ENCODE measurements around the gene PAIP1.
"Not testable (repeated sequence)": the region's sequence is repeated elsewhere in the genome, so short reads cannot be mapped to it uniquely, and the experiment has no call there.

PAIP1 gene

GRCh38 chr5:43514816-43515677 is 41.8 kb downstream of the PAIP1 start, which contains the start of gene C5orf34:
Gene C5orf34, minus strand, starts transcription at chr5:43515148. Its CDS starts 5,809 bp downstream, at chr5:43509339.
- H3K4me1 ChIP-seq (ENCODE audit: control insufficient read depth, insufficient read depth, low read length) = peaks cover 4% of the 10 kb centered on the region
- peak within 1 kb of the TSS; percentile 81 for H3K27ac ChIP-seq (ENCODE audit: low read depth, low read length)
- peak within 1 kb of the TSS; percentile 75 for H3K4me3 ChIP-seq (ENCODE audit: low read depth, low read length)
- no peaks in the 10 kb centered on the region for H3K36me3 ChIP-seq (ENCODE audit: control insufficient read depth, insufficient read depth, low read length)
- H3K27me3 ChIP-seq (ENCODE audit: control insufficient read depth, insufficient read depth, low read length) = no peaks in the 10 kb centered on the region; the same call in 1 of the 2 replicates
- peaks cover 6% of the 10 kb centered on the region; the same call in 1 of the 2 replicates for H3K9me3 ChIP-seq (ENCODE audit: control insufficient read depth, insufficient read depth, low read depth, low read length)
- peak within 1 kb of the TSS; percentile 83 for H3K9ac ChIP-seq (ENCODE audit: low read length)

- Histone ChIP-seq H3K9ac (ENCODE audit: low read length) (peak overlapping the region; percentile 83), H3K36me3 (ENCODE audit: control insufficient read depth, insufficient read depth, low read length) (no peaks in the 10 kb centered on the region), H3K27ac (ENCODE audit: low read depth, low read length) (peak overlapping the region; percentile 66; the same call in 1 of the 2 replicates), H3K9me3 (ENCODE audit: control insufficient read depth, insufficient read depth, low read depth, low read length) (peaks cover 6% of the 10 kb centered on the region; the same call in 1 of the 2 replicates), H3K4me1 (ENCODE audit: control insufficient read depth, insufficient read depth, low read length) (peaks cover 4% of the 10 kb centered on the region), H3K4me3 (ENCODE audit: low read depth, low read length) (peak overlapping the region; percentile 75), H3K27me3 (ENCODE audit: control insufficient read depth, insufficient read depth, low read length) (no peaks in the 10 kb centered on the region; the same call in 1 of the 2 replicates)
Observed at GRCh38 chr5:43514471-43514815, 42.4 kb downstream of the PAIP1 start.

GRCh38 chr5:43514025-43514424 is 42.9 kb downstream of the PAIP1 start:
- Histone ChIP-seq H3K27me3 (ENCODE audit: control insufficient read depth, insufficient read depth, low read length) (no peaks in the 10 kb centered on the region; the same call in 1 of the 2 replicates), H3K4me3 (ENCODE audit: low read depth, low read length) (peak overlapping the region; percentile 75), H3K9ac (ENCODE audit: low read length) (peak overlapping the region; percentile 83), H3K36me3 (ENCODE audit: control insufficient read depth, insufficient read depth, low read length) (peaks cover 3% of the 10 kb centered on the region), H3K27ac (ENCODE audit: low read depth, low read length) (no peak overlapping the region), H3K4me1 (ENCODE audit: control insufficient read depth, insufficient read depth, low read length) (peaks cover 4% of the 10 kb centered on the region), H3K9me3 (ENCODE audit: control insufficient read depth, insufficient read depth, low read depth, low read length) (peaks cover 6% of the 10 kb centered on the region; the same call in 1 of the 2 replicates)

GRCh38 chr5:43511062-43511461 is 45.8 kb downstream of the PAIP1 start:
- not testable (repeated sequence) for H3K27me3 ChIP-seq (ENCODE audit: control insufficient read depth, insufficient read depth, low read length); H3K9me3 ChIP-seq (ENCODE audit: control insufficient read depth, insufficient read depth, low read depth, low read length); H3K4me1 ChIP-seq (ENCODE audit: control insufficient read depth, insufficient read depth, low read length); H3K27ac ChIP-seq (ENCODE audit: low read depth, low read length); H3K9ac ChIP-seq (ENCODE audit: low read length); H3K4me3 ChIP-seq (ENCODE audit: low read depth, low read length)
- H3K36me3 ChIP-seq (ENCODE audit: control insufficient read depth, insufficient read depth, low read length) = peaks cover 12% of the 10 kb centered on the region

GRCh38 chr5:43498581-43498980 is 58.3 kb downstream of the PAIP1 start:
- H3K4me1 ChIP-seq (ENCODE audit: control insufficient read depth, insufficient read depth, low read length) = no peaks in the 10 kb centered on the region
- no peak overlapping the region for H3K9ac ChIP-seq (ENCODE audit: low read length)
- H3K27me3 ChIP-seq (ENCODE audit: control insufficient read depth, insufficient read depth, low read length) = no peaks in the 10 kb centered on the region
- H3K9me3 ChIP-seq (ENCODE audit: control insufficient read depth, insufficient read depth, low read depth, low read length) = no peaks in the 10 kb centered on the region
- H3K36me3 ChIP-seq (ENCODE audit: control insufficient read depth, insufficient read depth, low read length) = peaks cover 18% of the 10 kb centered on the region
- no peak overlapping the region for H3K4me3 ChIP-seq (ENCODE audit: low read depth, low read length)
- no peak overlapping the region for H3K27ac ChIP-seq (ENCODE audit: low read depth, low read length)

DNA sequence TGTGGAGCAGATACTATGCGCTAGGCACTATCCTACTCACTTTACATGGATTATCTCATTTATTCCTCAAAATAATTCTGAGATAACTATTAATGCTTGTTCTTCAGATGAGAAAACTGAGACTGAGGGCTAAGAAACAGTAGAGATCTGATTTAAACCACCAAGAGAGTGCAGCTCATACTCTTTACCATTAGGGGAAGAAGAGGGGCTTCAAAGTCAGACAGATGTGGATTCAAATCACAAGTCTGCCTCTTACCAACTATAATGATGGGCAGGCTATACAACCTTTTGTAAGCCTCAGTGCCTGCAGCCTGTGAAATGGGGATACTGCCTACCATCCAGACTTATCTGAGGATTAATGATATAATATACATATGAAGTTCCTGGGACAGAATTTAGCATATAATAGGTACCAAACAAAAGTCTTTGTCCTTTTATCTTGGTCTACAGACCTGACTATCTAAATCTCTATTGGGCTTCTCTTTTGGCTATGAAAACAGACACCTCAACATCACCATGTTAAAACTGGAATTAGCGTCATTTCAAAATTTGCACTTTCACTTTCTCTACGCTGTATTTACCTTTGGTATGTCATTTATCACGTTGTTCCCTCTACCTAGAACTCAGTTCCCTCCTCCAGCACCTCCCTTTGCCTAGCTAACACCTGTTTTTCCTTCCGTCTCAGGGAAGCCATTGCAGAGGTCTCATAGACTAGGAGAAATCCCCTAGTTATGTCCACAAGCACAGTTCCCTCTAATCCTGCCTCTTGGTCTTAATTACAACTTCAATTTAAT is 59.4 kb downstream of the PAIP1 start:
- no peak overlapping the region for H3K4me3 ChIP-seq (ENCODE audit: low read depth, low read length)
- no peaks in the 10 kb centered on the region for H3K9me3 ChIP-seq (ENCODE audit: control insufficient read depth, insufficient read depth, low read depth, low read length)
- H3K9ac ChIP-seq (ENCODE audit: low read length) = no peak overlapping the region
- H3K4me1 ChIP-seq (ENCODE audit: control insufficient read depth, insufficient read depth, low read length) = no peaks in the 10 kb centered on the region
- H3K27ac ChIP-seq (ENCODE audit: low read depth, low read length) = no peak overlapping the region
- H3K36me3 ChIP-seq (ENCODE audit: control insufficient read depth, insufficient read depth, low read length) = peaks cover 13% of the 10 kb centered on the region; the same call in 1 of the 2 replicates
- no peaks in the 10 kb centered on the region for H3K27me3 ChIP-seq (ENCODE audit: control insufficient read depth, insufficient read depth, low read length)

DNA sequence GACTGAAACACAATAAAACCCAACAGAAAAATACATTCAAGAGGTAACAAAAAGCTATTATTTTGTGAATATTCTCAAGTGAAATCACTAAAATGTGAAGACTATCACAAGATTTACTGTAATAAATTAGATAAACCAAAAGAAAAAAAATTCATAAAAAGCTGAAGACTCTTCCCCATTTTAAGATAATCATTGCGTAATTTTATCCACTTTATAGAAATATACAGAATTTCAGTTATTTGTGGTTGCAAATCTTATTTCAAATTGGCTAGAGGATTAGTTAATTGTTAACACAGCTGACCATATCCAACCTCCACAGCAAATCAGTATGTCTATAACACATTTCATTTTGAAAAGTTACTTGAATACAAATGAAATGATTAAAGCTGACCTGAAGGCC is 65.6 kb downstream of the PAIP1 start:
- Histone ChIP-seq H3K36me3 (ENCODE audit: control insufficient read depth, insufficient read depth, low read length) (peaks cover 40% of the 10 kb centered on the region), H3K4me1 (ENCODE audit: control insufficient read depth, insufficient read depth, low read length) (no peaks in the 10 kb centered on the region), H3K4me3 (ENCODE audit: low read depth, low read length) (no peak overlapping the region)

GRCh38 chr5:43486353-43486752 is 70.5 kb downstream of the PAIP1 start:
- Histone ChIP-seq H3K4me3 (ENCODE audit: low read depth, low read length) (no peak overlapping the region), H3K4me1 (ENCODE audit: control insufficient read depth, insufficient read depth, low read length) (peaks cover 10% of the 10 kb centered on the region), H3K9ac (ENCODE audit: low read length) (no peak overlapping the region), H3K27me3 (ENCODE audit: control insufficient read depth, insufficient read depth, low read length) (no peaks in the 10 kb centered on the region), H3K9me3 (ENCODE audit: control insufficient read depth, insufficient read depth, low read depth, low read length) (no peaks in the 10 kb centered on the region), H3K36me3 (ENCODE audit: control insufficient read depth, insufficient read depth, low read length) (peaks cover 31% of the 10 kb centered on the region), H3K27ac (ENCODE audit: low read depth, low read length) (no peak overlapping the region)

More for the DNA sequence above, 65.6 kb downstream of the PAIP1 start:
- Histone ChIP-seq H3K9ac (ENCODE audit: low read length) (no peak overlapping the region), H3K9me3 (ENCODE audit: control insufficient read depth, insufficient read depth, low read depth, low read length) (no peaks in the 10 kb centered on the region), H3K27me3 (ENCODE audit: control insufficient read depth, insufficient read depth, low read length) (no peaks in the 10 kb centered on the region), H3K27ac (ENCODE audit: low read depth, low read length) (no peak overlapping the region)

- Histone ChIP-seq H3K27me3 (ENCODE audit: control insufficient read depth, insufficient read depth, low read length) (no peaks in the 10 kb centered on the region), H3K9ac (ENCODE audit: low read length) (no peak overlapping the region), H3K36me3 (ENCODE audit: control insufficient read depth, insufficient read depth, low read length) (peaks cover 27% of the 10 kb centered on the region), H3K4me1 (ENCODE audit: control insufficient read depth, insufficient read depth, low read length) (peaks cover 10% of the 10 kb centered on the region), H3K4me3 (ENCODE audit: low read depth, low read length) (no peak overlapping the region), H3K27ac (ENCODE audit: low read depth, low read length) (no peak overlapping the region), H3K9me3 (ENCODE audit: control insufficient read depth, insufficient read depth, low read depth, low read length) (no peaks in the 10 kb centered on the region)
Observed at GRCh38 chr5:43485406-43485805, 71.5 kb downstream of the PAIP1 start.

- no peaks in the 10 kb centered on the region for H3K27me3 ChIP-seq (ENCODE audit: control insufficient read depth, insufficient read depth, low read length)
- peak overlapping the region; percentile 89 for H3K27ac ChIP-seq (ENCODE audit: low read depth, low read length)
- H3K36me3 ChIP-seq (ENCODE audit: control insufficient read depth, insufficient read depth, low read length) = peaks cover 17% of the 10 kb centered on the region
- H3K4me3 ChIP-seq (ENCODE audit: low read depth, low read length) = peak overlapping the region; percentile 95
- peak overlapping the region; percentile 97 for H3K9ac ChIP-seq (ENCODE audit: low read length)
- no peaks in the 10 kb centered on the region for H3K9me3 ChIP-seq (ENCODE audit: control insufficient read depth, insufficient read depth, low read depth, low read length)
- peaks cover 10% of the 10 kb centered on the region for H3K4me1 ChIP-seq (ENCODE audit: control insufficient read depth, insufficient read depth, low read length)
Observed at GRCh38 chr5:43484106-43484849, 72.6 kb downstream of the PAIP1 start.
